Measurements from ENCODE around the gene A4GALT. TPM values are rescaled to one million over a fixed set of nuclear protein-coding genes. Genes with fewer than 3 reads are reported as not detected.
A peak's percentile ranks its signal among the peaks of the same experiment; 100 is the strongest.

The A4GALT gene
- total RNA-seq, 1 experiment from 2014 or later: 3.4 TPM

- no peak overlapping the region for H3K4me3 Mint-ChIP-seq
- Histone ChIP-seq H3T11ph (ENCODE audit: low read length) (no peak overlapping the region), H2BK20ac (ENCODE audit: low read depth, low read length, poor library complexity, severe bottlenecking) (no peak overlapping the region), H2AFZ (ENCODE audit: low read length) (no peak overlapping the region), H3K4me2 (ENCODE audit: insufficient read depth, insufficient read length, low read length) (no peak overlapping the region), H3K27me3 (ENCODE audit: insufficient read depth, low read length) (no peaks in the 10 kb centered on the region; the same call in 1 of the 2 replicates), H2BK5ac (ENCODE audit: insufficient read length, low read length) (no peak overlapping the region), H4K8ac (replicated peaks; ENCODE audit: insufficient read length, low read depth, low read length) (no peak overlapping the region), H3K4ac (ENCODE audit: low read depth, low read length) (no peak overlapping the region), H3K14ac (ENCODE audit: insufficient read depth, low read length) (no peak overlapping the region; the same call in 1 of the 2 replicates), H3K79me1 (ENCODE audit: insufficient read depth, low read depth, low read length, poor library complexity, severe bottlenecking) (no peaks in the 10 kb centered on the region), H3K18ac (ENCODE audit: insufficient read length, low read depth, low read length) (no peak overlapping the region), H2BK15ac (ENCODE audit: low read depth, low read length) (no peak overlapping the region), H3K23ac (ENCODE audit: insufficient read length, low read depth, low read length) (no peak overlapping the region), H4K91ac (ENCODE audit: insufficient read length, low read depth, low read length) (no peak overlapping the region), H3K4me1 (ENCODE audit: insufficient read depth, low read length) (peaks cover 2% of the 10 kb centered on the region; the same call in 1 of the 2 replicates), H3K56ac (ENCODE audit: insufficient read length, low read depth, low read length) (no peak overlapping the region), H3K79me2 (ENCODE audit: insufficient read depth, low read length) (no peaks in the 10 kb centered on the region), H2BK120ac (ENCODE audit: low read depth, low read length, poor library complexity, severe bottlenecking) (no peak overlapping the region), H3K23me2 (ENCODE audit: insufficient read length, low read depth, low read length, poor library complexity, severe bottlenecking) (no peaks in the 10 kb centered on the region), H3K9ac (ENCODE audit: extremely low read depth, insufficient read length, low read length) (no peak overlapping the region), H4K5ac (ENCODE audit: insufficient read length, low read depth, low read length) (no peak overlapping the region), H2BK12ac (ENCODE audit: insufficient read length, low read depth, low read length) (no peak overlapping the region), H3K9me3 (ENCODE audit: control insufficient read depth, low read depth, low read length) (no peaks in the 10 kb centered on the region), H3K27ac (ENCODE audit: insufficient read length, low read depth, low read length) (no peak overlapping the region), H2AK5ac (ENCODE audit: insufficient read length, low read length) (no peak overlapping the region), H4K20me1 (ENCODE audit: control insufficient read depth, insufficient read depth, insufficient read length) (no peaks in the 10 kb centered on the region)
- DNase-seq: no peak
- H3K27ac Mint-ChIP-seq: peak overlapping the region in 1 of 3 experiments; percentile 77; a peak in 2 of 7 replicates
- no CpG with 5 or more reads among the region's 13 CpGs for WGBS (ENCODE audit: extremely low coverage, insufficient read length, low lambda C conversion rate)
- H3K36me3 Mint-ChIP-seq (ENCODE audit: insufficient read depth in 1 of 3, low read depth in 3 of 3): no peaks in the 10 kb centered on the region
- TF ChIP-seq, protein P1, sequence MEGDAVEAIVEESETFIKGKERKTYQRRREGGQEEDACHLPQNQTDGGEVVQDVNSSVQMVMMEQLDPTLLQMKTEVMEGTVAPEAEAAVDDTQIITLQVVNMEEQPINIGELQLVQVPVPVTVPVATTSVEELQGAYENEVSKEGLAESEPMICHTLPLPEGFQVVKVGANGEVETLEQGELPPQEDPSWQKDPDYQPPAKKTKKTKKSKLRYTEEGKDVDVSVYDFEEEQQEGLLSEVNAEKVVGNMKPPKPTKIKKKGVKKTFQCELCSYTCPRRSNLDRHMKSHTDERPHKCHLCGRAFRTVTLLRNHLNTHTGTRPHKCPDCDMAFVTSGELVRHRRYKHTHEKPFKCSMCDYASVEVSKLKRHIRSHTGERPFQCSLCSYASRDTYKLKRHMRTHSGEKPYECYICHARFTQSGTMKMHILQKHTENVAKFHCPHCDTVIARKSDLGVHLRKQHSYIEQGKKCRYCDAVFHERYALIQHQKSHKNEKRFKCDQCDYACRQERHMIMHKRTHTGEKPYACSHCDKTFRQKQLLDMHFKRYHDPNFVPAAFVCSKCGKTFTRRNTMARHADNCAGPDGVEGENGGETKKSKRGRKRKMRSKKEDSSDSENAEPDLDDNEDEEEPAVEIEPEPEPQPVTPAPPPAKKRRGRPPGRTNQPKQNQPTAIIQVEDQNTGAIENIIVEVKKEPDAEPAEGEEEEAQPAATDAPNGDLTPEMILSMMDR (conservative IDR thresholded peaks at IDR 0.05): 0 out of 3 replicates have a peak, but pooled peaks have one; percentile 26
- H3K9me3 Mint-ChIP-seq: no peaks in the 10 kb centered on the region
- H3K4me1 Mint-ChIP-seq: peaks cover 20 to 26% of the 10 kb centered on the region in 2 experiments
- H3K27me3 Mint-ChIP-seq (ENCODE audit: low read depth): no peaks in the 10 kb centered on the region; the same call in 1 of the 2 replicates
Observed at GRCh38 chr22:42702675-42703074, 18.0 kb downstream of the A4GALT start.
